H1 (cell line): ENCODE results near the gene ALG3. TPM values are rescaled to one million over a fixed set of nuclear protein-coding genes. Genes with fewer than 3 reads are reported as not detected.

Experiments used
- CREB1 ChIP-seq: IDR thresholded peaks from 2 replicates; pipeline ENCODE4 v1.6.1; 2012; ENCODE audit warnings: inconsistent platforms
- RNF2 ChIP-seq: fragments of 200-900, 300-1000 bp; sonication (generic); IDR thresholded peaks from 2 replicates; pipeline ENCODE4 v1.7.1; 2016; ENCODE audit warnings: borderline replicate concordance, low read depth, mild to moderate bottlenecking, antibody characterized with exemption, low read length; ENCODE audit not compliant: poor library complexity, severe bottlenecking; ENCODE audit errors: missing control alignments
- TBP ChIP-seq: IDR thresholded peaks from 2 replicates; pipeline ENCODE4 v1.6.1; 2011; ENCODE audit warnings: low read depth, low read length, improper control_type of control experiment
- TEAD4 ChIP-seq: IDR thresholded peaks from 2 replicates; pipeline ENCODE4 v1.6.1; 2012; ENCODE audit warnings: low read depth, low read length, inconsistent platforms, mixed read lengths
- polyA plus RNA-seq, 7 experiments: library from polyadenylated mRNA; depleted of rRNA in 3 of 7; stranded (reverse) in 5 of 7; unstranded in 2 of 7; fragments of >200 nt in 5 of 7; fragments of 200-250 nt in 2 of 7; gene quantifications; 1 replicate in 5 of 7; 2 replicates in 1 of 7; 4 replicates in 1 of 7; pipeline versions ENCODE4 v1.2.1 to v1.2.3, GENCODE V29; 2011 to 2013; ENCODE audit warnings: missing spikeins in 2 of 7, mixed read lengths in 2 of 7
- total RNA-seq: library from RNA; stranded (reverse); fragmentation: NEBNext Ultra II Directional; extraction: Animal tissue kit (Norgen Biotek cat#: 25700); gene quantifications from 2 replicates; pipeline ENCODE4 v1.2.1, GENCODE V29; 2021
- TF ChIP-seq, protein P1 (sequence below): fragments of 300-600 bp; sonication (generic); IDR thresholded peaks from 2 replicates; pipeline ENCODE4 v1.7.1; 2012; ENCODE audit warnings: low read length, moderate library complexity, mild to moderate bottlenecking, inconsistent platforms; ENCODE audit not compliant: insufficient replicate concordance

The ALG3 gene
- total and polyA plus RNA-seq, 2 of the 8 experiments (the other 6 are each of a cell fraction or from before 2014, with no cell fraction given): 54.6 to 148 TPM

DNA sequence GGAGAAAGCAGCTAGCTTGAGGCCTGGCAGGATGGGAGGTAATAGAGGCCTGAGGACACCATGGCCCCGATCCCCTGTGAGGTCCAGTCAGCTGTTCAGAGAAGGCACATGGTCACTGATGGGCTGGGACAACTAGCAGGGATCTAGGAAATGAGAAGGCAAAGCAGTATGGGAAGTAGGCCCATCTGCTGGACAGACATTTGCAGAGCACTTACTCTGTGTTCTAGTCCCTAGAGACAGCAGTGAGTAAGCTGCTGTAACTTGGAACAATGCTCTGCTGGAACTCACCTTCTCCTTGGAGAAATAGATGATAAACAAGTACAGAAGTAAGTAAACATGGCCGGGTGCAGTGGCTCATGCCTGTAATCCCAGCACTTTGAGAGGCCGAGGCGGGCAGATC, 34.2 kb upstream of the ALG3 start (continued):
- TF ChIP-seq TBP: no peak
- TF ChIP-seq TEAD4: no peak
- no peak for TF ChIP-seq RNF2
- no peak for TF ChIP-seq CREB1
- TF ChIP-seq, protein P1, sequence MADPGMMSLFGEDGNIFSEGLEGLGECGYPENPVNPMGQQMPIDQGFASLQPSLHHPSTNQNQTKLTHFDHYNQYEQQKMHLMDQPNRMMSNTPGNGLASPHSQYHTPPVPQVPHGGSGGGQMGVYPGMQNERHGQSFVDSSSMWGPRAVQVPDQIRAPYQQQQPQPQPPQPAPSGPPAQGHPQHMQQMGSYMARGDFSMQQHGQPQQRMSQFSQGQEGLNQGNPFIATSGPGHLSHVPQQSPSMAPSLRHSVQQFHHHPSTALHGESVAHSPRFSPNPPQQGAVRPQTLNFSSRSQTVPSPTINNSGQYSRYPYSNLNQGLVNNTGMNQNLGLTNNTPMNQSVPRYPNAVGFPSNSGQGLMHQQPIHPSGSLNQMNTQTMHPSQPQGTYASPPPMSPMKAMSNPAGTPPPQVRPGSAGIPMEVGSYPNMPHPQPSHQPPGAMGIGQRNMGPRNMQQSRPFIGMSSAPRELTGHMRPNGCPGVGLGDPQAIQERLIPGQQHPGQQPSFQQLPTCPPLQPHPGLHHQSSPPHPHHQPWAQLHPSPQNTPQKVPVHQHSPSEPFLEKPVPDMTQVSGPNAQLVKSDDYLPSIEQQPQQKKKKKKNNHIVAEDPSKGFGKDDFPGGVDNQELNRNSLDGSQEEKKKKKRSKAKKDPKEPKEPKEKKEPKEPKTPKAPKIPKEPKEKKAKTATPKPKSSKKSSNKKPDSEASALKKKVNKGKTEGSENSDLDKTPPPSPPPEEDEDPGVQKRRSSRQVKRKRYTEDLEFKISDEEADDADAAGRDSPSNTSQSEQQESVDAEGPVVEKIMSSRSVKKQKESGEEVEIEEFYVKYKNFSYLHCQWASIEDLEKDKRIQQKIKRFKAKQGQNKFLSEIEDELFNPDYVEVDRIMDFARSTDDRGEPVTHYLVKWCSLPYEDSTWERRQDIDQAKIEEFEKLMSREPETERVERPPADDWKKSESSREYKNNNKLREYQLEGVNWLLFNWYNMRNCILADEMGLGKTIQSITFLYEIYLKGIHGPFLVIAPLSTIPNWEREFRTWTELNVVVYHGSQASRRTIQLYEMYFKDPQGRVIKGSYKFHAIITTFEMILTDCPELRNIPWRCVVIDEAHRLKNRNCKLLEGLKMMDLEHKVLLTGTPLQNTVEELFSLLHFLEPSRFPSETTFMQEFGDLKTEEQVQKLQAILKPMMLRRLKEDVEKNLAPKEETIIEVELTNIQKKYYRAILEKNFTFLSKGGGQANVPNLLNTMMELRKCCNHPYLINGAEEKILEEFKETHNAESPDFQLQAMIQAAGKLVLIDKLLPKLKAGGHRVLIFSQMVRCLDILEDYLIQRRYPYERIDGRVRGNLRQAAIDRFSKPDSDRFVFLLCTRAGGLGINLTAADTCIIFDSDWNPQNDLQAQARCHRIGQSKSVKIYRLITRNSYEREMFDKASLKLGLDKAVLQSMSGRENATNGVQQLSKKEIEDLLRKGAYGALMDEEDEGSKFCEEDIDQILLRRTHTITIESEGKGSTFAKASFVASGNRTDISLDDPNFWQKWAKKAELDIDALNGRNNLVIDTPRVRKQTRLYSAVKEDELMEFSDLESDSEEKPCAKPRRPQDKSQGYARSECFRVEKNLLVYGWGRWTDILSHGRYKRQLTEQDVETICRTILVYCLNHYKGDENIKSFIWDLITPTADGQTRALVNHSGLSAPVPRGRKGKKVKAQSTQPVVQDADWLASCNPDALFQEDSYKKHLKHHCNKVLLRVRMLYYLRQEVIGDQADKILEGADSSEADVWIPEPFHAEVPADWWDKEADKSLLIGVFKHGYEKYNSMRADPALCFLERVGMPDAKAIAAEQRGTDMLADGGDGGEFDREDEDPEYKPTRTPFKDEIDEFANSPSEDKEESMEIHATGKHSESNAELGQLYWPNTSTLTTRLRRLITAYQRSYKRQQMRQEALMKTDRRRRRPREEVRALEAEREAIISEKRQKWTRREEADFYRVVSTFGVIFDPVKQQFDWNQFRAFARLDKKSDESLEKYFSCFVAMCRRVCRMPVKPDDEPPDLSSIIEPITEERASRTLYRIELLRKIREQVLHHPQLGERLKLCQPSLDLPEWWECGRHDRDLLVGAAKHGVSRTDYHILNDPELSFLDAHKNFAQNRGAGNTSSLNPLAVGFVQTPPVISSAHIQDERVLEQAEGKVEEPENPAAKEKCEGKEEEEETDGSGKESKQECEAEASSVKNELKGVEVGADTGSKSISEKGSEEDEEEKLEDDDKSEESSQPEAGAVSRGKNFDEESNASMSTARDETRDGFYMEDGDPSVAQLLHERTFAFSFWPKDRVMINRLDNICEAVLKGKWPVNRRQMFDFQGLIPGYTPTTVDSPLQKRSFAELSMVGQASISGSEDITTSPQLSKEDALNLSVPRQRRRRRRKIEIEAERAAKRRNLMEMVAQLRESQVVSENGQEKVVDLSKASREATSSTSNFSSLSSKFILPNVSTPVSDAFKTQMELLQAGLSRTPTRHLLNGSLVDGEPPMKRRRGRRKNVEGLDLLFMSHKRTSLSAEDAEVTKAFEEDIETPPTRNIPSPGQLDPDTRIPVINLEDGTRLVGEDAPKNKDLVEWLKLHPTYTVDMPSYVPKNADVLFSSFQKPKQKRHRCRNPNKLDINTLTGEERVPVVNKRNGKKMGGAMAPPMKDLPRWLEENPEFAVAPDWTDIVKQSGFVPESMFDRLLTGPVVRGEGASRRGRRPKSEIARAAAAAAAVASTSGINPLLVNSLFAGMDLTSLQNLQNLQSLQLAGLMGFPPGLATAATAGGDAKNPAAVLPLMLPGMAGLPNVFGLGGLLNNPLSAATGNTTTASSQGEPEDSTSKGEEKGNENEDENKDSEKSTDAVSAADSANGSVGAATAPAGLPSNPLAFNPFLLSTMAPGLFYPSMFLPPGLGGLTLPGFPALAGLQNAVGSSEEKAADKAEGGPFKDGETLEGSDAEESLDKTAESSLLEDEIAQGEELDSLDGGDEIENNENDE: no peak
